SK-N-SH treated with all-trans-retinoic acid at 6 μM for 48 hours (cell line): Measurements from ENCODE around the gene HIP1.

Experiments
- CREB5 ChIP-seq: fragments of 250-450 bp; sonication (Bioruptor Pico); IDR thresholded peaks from 2 replicates; pipeline ENCODE4 v1.5.1; 2020; ENCODE audit warnings: low read depth, mild to moderate bottlenecking, moderate library complexity
- ISL1 ChIP-seq: fragments of 250-450 bp; sonication (Bioruptor Pico); IDR thresholded peaks from 2 replicates; pipeline ENCODE4 v2.1.2; 2022; ENCODE audit warnings: mild to moderate bottlenecking, moderate library complexity
- PATZ1 ChIP-seq: fragments of 250-450 bp; sonication (Bioruptor Pico); IDR thresholded peaks from 2 replicates; pipeline ENCODE4 v1.8.0; 2020; ENCODE audit warnings: mild to moderate bottlenecking, moderate library complexity, borderline replicate concordance
- POU6F1 ChIP-seq: fragments of 250-450 bp; sonication (Bioruptor Pico); IDR thresholded peaks from 2 replicates; pipeline ENCODE4 v1.8.0; 2021; ENCODE audit warnings: low read depth, mild to moderate bottlenecking, moderate library complexity, borderline replicate concordance
- PPARA ChIP-seq: fragments of 250-450 bp; sonication (Bioruptor Pico); IDR thresholded peaks from 2 replicates; pipeline ENCODE4 v1.5.0; 2020; ENCODE audit warnings: mild to moderate bottlenecking, borderline replicate concordance
- TCF4 ChIP-seq: fragments of 250-450 bp; sonication (Bioruptor Pico); IDR thresholded peaks from 2 replicates; pipeline ENCODE4 v1.8.0; 2021; ENCODE audit warnings: mild to moderate bottlenecking, moderate library complexity, borderline replicate concordance
- TSHZ2 ChIP-seq: fragments of 250-450 bp; sonication (Bioruptor Pico); IDR thresholded peaks from 2 replicates; pipeline ENCODE4 v1.5.0; 2020; ENCODE audit warnings: mild to moderate bottlenecking, moderate library complexity
- ZFP30 ChIP-seq: fragments of 450-650 bp; formaldehyde crosslinking; IDR thresholded peaks from 2 replicates; pipeline ENCODE4 v1.5.0; 2022; ENCODE audit warnings: mild to moderate bottlenecking, moderate library complexity
- ZNF70 ChIP-seq: fragments of 450-650 bp; formaldehyde crosslinking; IDR thresholded peaks from 2 replicates; pipeline ENCODE4 v1.5.0; 2020; ENCODE audit warnings: mild to moderate bottlenecking, moderate library complexity
- ZNF8 ChIP-seq: fragments of 450-650 bp; formaldehyde crosslinking; IDR thresholded peaks from 2 replicates; pipeline ENCODE4 v1.5.0; 2020; ENCODE audit warnings: mild to moderate bottlenecking, moderate library complexity

- TF ChIP-seq TSHZ2 (CRISPR knock-in tag), result no peak
- no peak for TF ChIP-seq ZNF8
- TF ChIP-seq POU6F1 (CRISPR knock-in tag), result no peak
- no peak for TF ChIP-seq ZFP30
- TF ChIP-seq CREB5 (CRISPR knock-in tag), result no peak
- no peak for TF ChIP-seq PATZ1 (CRISPR knock-in tag)
- no peak for TF ChIP-seq TCF4 (CRISPR knock-in tag)
- TF ChIP-seq ZNF70 (CRISPR knock-in tag), result no peak
- no peak for TF ChIP-seq ISL1 (CRISPR knock-in tag)
- TF ChIP-seq PPARA (CRISPR knock-in tag), result no peak
Observed at GRCh38 chr7:75758491-75758890, 19.8 kb upstream of the HIP1 start.
